Measurements from ENCODE around the gene UCHL3.

DNA sequence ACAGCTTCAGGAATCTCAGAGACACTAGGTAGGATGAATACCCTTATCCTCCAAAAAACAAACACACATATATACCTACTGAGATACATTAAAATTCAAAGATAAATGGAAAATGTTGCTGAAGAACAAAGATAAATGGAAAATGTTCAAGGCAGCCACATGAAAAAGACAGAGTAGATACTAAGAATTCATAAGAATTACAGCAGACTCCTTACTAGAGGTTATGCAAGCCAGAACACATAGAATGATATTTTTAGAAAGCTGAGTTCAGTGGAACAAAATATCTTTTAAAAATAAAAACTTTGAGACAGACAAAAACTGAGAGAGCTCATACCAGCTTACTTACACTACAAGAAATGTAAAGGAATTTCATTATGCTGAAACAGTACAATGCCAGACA is 35.6 kb downstream of the UCHL3 start:
- TF ChIP-seq, protein P1, sequence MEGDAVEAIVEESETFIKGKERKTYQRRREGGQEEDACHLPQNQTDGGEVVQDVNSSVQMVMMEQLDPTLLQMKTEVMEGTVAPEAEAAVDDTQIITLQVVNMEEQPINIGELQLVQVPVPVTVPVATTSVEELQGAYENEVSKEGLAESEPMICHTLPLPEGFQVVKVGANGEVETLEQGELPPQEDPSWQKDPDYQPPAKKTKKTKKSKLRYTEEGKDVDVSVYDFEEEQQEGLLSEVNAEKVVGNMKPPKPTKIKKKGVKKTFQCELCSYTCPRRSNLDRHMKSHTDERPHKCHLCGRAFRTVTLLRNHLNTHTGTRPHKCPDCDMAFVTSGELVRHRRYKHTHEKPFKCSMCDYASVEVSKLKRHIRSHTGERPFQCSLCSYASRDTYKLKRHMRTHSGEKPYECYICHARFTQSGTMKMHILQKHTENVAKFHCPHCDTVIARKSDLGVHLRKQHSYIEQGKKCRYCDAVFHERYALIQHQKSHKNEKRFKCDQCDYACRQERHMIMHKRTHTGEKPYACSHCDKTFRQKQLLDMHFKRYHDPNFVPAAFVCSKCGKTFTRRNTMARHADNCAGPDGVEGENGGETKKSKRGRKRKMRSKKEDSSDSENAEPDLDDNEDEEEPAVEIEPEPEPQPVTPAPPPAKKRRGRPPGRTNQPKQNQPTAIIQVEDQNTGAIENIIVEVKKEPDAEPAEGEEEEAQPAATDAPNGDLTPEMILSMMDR (IDR thresholded peaks at IDR 0.05) = no peak
- no peak for TF ChIP-seq POLR2A (IDR thresholded peaks at IDR 0.05)

All from thyroid gland (tissue), 4 donors.